HG03103 (cell line): ENCODE results near the gene CAMK2N2.
A peak's percentile ranks its signal among the peaks of the same experiment; 100 is the strongest.

Source experiments
- ATAC-seq: cut with Tn5 transposase; IDR thresholded peaks from one replicate; pipeline ENCODE4 v1.9.1; 2021; ENCODE audit warnings: low read depth; ENCODE audit not compliant: unreplicated experiment

CAMK2N2 gene

GRCh38 chr3:184228376-184229137 is 32.8 kb downstream of the CAMK2N2 start:
- ATAC-seq: no peak

DNA sequence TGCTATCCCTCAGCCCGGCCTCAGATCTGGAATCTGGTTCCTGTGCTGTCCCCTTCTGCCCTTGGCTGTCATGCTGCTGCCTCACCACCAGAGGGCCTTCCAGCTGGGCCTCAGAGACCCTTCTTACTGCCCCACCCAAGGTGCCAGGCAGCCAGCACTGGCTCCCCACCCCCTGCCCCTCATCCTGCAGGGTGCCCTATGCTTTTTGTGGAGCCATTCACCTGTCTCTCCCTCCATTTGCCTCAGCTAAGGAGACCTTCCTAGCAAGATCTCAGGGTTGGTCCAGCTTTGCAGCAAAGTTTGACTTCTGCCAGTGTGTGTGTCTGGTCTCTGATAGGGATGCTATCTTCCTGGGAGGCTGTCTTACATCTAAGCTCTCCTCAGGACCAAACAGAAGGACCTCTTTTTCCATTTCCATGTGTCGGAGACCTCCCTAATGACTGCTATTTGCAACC is 33.8 kb downstream of the CAMK2N2 start:
- ATAC-seq: peak; percentile 50

- no peak for ATAC-seq
These were observed 37.4 kb downstream of the CAMK2N2 start for GRCh38 chr3:184223946-184224345.

DNA sequence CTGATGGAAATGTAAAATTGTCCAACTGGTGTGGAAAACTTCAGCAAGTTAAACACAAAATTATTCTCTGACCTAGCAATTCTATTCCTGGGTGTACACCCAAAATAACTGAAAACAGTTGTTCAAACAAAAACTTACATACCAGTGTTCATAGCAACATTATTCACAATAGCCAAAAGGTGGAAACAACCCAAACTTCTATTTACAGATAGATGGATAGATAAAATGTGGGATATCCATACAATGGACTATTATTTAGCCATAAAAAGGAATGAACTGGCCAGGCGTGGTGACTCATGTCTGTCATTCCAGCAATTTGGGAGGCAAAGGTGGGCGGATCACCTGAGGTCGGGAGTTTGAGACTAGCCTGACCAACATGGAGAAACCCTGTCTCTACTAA is 38.8 kb downstream of the CAMK2N2 start:
- ATAC-seq: no peak

DNA sequence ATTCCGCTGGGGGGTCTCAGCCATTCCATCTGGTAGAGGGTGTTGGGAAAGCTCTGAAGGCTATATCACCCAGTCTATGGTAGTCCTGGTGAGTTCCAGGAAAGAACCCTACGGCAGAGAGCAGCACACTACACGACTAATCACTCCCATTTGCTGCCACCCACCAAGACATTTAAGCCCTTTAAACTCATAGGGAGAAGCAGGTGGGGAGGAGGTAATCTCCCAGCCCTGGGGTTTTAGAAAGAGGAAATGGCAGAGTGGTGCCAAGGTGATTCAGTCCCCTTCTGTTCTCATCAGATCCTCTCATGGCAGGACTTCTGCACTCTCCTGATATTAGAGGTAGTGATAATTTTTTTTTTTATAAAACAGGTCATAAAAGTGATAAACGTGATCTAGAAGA is 42.5 kb downstream of the CAMK2N2 start:
- no peak for ATAC-seq

GRCh38 chr3:184211718-184212117 is 49.6 kb downstream of the CAMK2N2 start:
- ATAC-seq: no peak

DNA sequence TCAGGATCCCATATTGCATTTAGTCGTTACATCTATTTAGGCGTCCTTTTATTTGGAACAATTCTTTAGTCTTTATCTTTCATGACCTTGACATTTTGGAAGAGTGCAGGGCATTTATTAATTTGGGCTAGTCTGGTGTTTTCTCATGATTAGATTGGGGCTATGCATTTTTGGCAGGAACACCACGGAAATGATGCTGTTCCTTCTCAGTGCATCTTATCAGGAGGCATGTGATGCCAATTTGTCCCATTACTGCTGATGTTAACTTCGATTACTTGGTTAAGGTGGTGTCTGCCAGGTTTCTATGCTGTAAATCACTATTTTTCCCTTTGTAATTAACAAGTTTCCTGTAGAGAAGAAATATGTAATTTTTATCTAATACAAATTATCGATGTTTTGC is 50.1 kb downstream of the CAMK2N2 start:
- no peak for ATAC-seq
